SK-N-SH treated with all-trans-retinoic acid at 6 μM for 48 hours (cell line): ENCODE results near the gene DENND5A.

Experiments used
- ESRRG ChIP-seq: fragments of 250-450 bp; sonication (Bioruptor Pico); IDR thresholded peaks from 2 replicates; pipeline ENCODE4 v1.6.1; 2021; ENCODE audit warnings: mild to moderate bottlenecking
- ZFP30 ChIP-seq: fragments of 450-650 bp; formaldehyde crosslinking; IDR thresholded peaks from 2 replicates; pipeline ENCODE4 v1.5.0; 2022; ENCODE audit warnings: mild to moderate bottlenecking, moderate library complexity
- TF ChIP-seq, protein P1 (sequence below): fragments of 250-450 bp; sonication (Bioruptor Pico); IDR thresholded peaks from 2 replicates; pipeline ENCODE4 v1.8.0; 2020; ENCODE audit warnings: mild to moderate bottlenecking, moderate library complexity, borderline replicate concordance

DNA sequence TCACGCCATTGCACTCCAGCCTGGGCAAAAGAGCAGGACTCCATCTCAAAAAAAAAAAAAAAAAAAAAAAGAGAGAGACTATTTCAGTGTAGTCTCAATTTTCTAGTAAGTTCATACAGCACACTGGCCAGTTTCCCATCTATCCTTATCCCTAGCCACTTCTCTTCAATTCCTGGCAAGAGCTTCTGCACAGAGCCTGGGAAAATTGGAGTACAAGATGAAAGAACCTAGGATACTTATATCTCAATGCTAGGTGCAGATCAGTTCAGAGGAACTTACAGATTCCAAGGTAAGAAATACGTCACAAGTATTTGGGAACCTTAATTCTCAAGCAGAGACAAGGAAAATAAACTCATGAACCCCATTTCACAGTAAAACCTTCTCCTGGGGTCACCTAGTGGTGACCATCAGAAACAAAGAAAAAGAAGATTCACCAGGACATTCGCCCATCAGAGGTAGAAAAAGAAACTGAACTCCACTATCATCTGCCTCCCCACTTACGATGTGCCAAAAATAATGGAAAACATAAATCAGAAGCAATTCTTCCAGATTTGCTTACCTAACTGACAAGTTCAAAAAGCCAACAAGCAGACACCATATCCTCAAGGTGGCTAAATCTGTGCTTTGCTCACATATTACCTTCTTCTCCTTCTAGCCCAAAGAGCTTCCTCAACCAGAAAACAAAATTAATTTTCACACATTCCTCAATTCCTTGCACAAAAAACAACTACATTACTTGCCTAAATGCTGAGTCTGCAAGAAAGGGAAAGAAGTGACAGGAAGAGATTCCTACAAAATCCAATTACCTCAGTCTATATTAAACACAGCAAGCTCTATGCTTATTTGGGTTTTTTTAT is 4.9 kb downstream of the DENND5A start:
- TF ChIP-seq ZFP30 (CRISPR knock-in tag) (no peak), ESRRG (CRISPR knock-in tag) (no peak)
- TF ChIP-seq, protein P1, sequence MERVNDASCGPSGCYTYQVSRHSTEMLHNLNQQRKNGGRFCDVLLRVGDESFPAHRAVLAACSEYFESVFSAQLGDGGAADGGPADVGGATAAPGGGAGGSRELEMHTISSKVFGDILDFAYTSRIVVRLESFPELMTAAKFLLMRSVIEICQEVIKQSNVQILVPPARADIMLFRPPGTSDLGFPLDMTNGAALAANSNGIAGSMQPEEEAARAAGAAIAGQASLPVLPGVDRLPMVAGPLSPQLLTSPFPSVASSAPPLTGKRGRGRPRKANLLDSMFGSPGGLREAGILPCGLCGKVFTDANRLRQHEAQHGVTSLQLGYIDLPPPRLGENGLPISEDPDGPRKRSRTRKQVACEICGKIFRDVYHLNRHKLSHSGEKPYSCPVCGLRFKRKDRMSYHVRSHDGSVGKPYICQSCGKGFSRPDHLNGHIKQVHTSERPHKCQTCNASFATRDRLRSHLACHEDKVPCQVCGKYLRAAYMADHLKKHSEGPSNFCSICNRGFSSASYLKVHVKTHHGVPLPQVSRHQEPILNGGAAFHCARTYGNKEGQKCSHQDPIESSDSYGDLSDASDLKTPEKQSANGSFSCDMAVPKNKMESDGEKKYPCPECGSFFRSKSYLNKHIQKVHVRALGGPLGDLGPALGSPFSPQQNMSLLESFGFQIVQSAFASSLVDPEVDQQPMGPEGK = no peak
